HEK293 (cell line): ENCODE results near the gene GPER1.

ENCODE experiments used
- CTCF ChIA-PET: fragments of 350-600 bp; formaldehyde crosslinking; extraction: SDS; loops from one replicate; lab custom pipeline; 2021; ENCODE audit warnings: antibody characterized with exemption; lab: Yijun Ruan, JAX
- POLR2A ChIA-PET: fragments of 300-600 bp; formaldehyde crosslinking; extraction: SDS; loops from one replicate; lab custom pipeline; 2020; ENCODE audit warnings: antibody characterized with exemption, inconsistent platforms; lab: Yijun Ruan, JAX
- H3K27ac ChIP-seq: fragments of 200-500 bp; sonication (Bioruptor generic); 2 replicates; pipeline ENCODE4 v1.5.1; 2014; ENCODE audit warnings: low read depth, low read length, control low read depth, inconsistent platforms; ENCODE audit errors: extremely low read depth
- H3K36me3 ChIP-seq, 2 experiments: fragments of 200-500 bp in 1 of 2; sonication (Bioruptor generic) in 1 of 2; 1 replicate in 1 of 2; 2 replicates in 1 of 2; pipeline ENCODE4 v1.5.1; 2014 to 2017; ENCODE audit warnings: inconsistent platforms in 2 of 2, low read length in 2 of 2; ENCODE audit not compliant: control insufficient read depth in 2 of 2, insufficient read depth in 1 of 2
- H3K4me1 ChIP-seq: fragments of 200-500 bp; sonication (Bioruptor generic); 2 replicates; pipeline ENCODE4 v1.5.1; 2014; ENCODE audit warnings: mild to moderate bottlenecking, low read length, inconsistent platforms; ENCODE audit not compliant: control insufficient read depth, insufficient read depth
- H3K4me3 ChIP-seq: 2 replicates; pipeline ENCODE4 v1.5.1; 2011; ENCODE audit warnings: low read depth, mild to moderate bottlenecking, control low read depth, low read length, moderate library complexity
- H3K9me3 ChIP-seq: fragments of 200-500 bp; sonication (Bioruptor generic); 2 replicates; pipeline ENCODE4 v1.5.1; 2014; ENCODE audit warnings: low read depth, low read length, inconsistent platforms; ENCODE audit not compliant: control insufficient read depth, insufficient read depth
- KLF1 ChIP-seq: fragments of 450-650 bp; formaldehyde crosslinking; IDR thresholded peaks from 2 replicates; pipeline ENCODE4 v1.5.1; 2016; ENCODE audit warnings: missing biosample characterization, missing genetic modification characterization
- PBX3 ChIP-seq: sonication (generic); formaldehyde crosslinking; IDR thresholded peaks from 2 replicates; pipeline ENCODE4 v1.8.1; 2022; ENCODE audit warnings: mild to moderate bottlenecking, moderate library complexity, missing genetic modification reagents
- PRDM4 ChIP-seq: fragments of 450-650 bp; formaldehyde crosslinking; IDR thresholded peaks from 2 replicates; pipeline ENCODE4 v1.5.1; 2017; ENCODE audit warnings: missing biosample characterization, missing genetic modification characterization
- SP7 ChIP-seq: fragments of 450-650 bp; formaldehyde crosslinking; IDR thresholded peaks from 2 replicates; pipeline ENCODE4 v1.5.1; 2016; ENCODE audit warnings: missing biosample characterization, missing genetic modification characterization
- ZBTB48 ChIP-seq: fragments of 450-650 bp; formaldehyde crosslinking; IDR thresholded peaks from 2 replicates; pipeline ENCODE4 v1.5.1; 2016; ENCODE audit warnings: missing biosample characterization, missing genetic modification characterization
- ZBTB8A ChIP-seq: fragments of 450-650 bp; formaldehyde crosslinking; IDR thresholded peaks from 2 replicates; pipeline ENCODE4 v1.5.1; 2016; ENCODE audit warnings: missing biosample characterization, missing genetic modification characterization
- ZFP37 ChIP-seq: fragments of 450-650 bp; formaldehyde crosslinking; IDR thresholded peaks from 2 replicates; pipeline ENCODE4 v1.5.1; 2016; ENCODE audit warnings: missing biosample characterization, missing genetic modification characterization
- ZFP69B ChIP-seq: fragments of 450-650 bp; formaldehyde crosslinking; IDR thresholded peaks from 2 replicates; pipeline ENCODE4 v1.5.1; 2016; ENCODE audit warnings: missing biosample characterization, missing genetic modification characterization
- ZNF133 ChIP-seq: fragments of 450-650 bp; formaldehyde crosslinking; IDR thresholded peaks from 2 replicates; pipeline ENCODE4 v1.5.1; 2016; ENCODE audit warnings: missing biosample characterization, missing genetic modification characterization
- ZNF175 ChIP-seq: fragments of 450-650 bp; formaldehyde crosslinking; IDR thresholded peaks from 2 replicates; pipeline ENCODE4 v1.5.1; 2016; ENCODE audit warnings: missing biosample characterization, missing genetic modification characterization
- ZNF302 ChIP-seq: fragments of 450-650 bp; formaldehyde crosslinking; IDR thresholded peaks from 2 replicates; pipeline ENCODE4 v1.5.1; 2016; ENCODE audit warnings: missing biosample characterization, missing genetic modification characterization, low read depth
- ZNF394 ChIP-seq: fragments of 450-650 bp; formaldehyde crosslinking; IDR thresholded peaks from 2 replicates; pipeline ENCODE4 v1.5.1; 2016; ENCODE audit warnings: missing biosample characterization, missing genetic modification characterization, mild to moderate bottlenecking, moderate library complexity, borderline replicate concordance
- ZNF488 ChIP-seq: fragments of 450-650 bp; formaldehyde crosslinking; IDR thresholded peaks from 2 replicates; pipeline ENCODE4 v1.5.1; 2016; ENCODE audit warnings: missing biosample characterization, missing genetic modification characterization
- ZNF530 ChIP-seq: fragments of 450-650 bp; formaldehyde crosslinking; IDR thresholded peaks from 2 replicates; pipeline ENCODE4 v1.5.1; 2016; ENCODE audit warnings: low read depth, missing biosample characterization, missing genetic modification characterization
- ZNF654 ChIP-seq: fragments of 450-650 bp; formaldehyde crosslinking; IDR thresholded peaks from 2 replicates; pipeline ENCODE4 v1.5.1; 2016; ENCODE audit warnings: low read depth, missing biosample characterization, missing genetic modification characterization
- ZNF677 ChIP-seq: fragments of 450-650 bp; IDR thresholded peaks from 2 replicates; pipeline ENCODE4 v1.5.0; 2018; ENCODE audit warnings: missing biosample characterization, mild to moderate bottlenecking, missing genetic modification characterization, moderate library complexity
- ZNF776 ChIP-seq: fragments of 450-650 bp; formaldehyde crosslinking; IDR thresholded peaks from 2 replicates; pipeline ENCODE4 v1.5.0; 2017; ENCODE audit warnings: missing biosample characterization, missing genetic modification characterization, borderline replicate concordance
- ZNF791 ChIP-seq: fragments of 450-650 bp; formaldehyde crosslinking; IDR thresholded peaks from 2 replicates; pipeline ENCODE4 v1.5.1; 2016; ENCODE audit warnings: missing biosample characterization, missing genetic modification characterization

Gene GPER1

GRCh38 chr7:1103789-1104515, 16.0 kb downstream of the GPER1 start:
- no peak overlapping the region for H3K27ac ChIP-seq
- POLR2A ChIA-PET, result no interaction called here
- H3K9me3 ChIP-seq, result no peaks in the 10 kb centered on the region
- TF ChIP-seq PBX3 (CRISPR knock-in tag) (no peak), ZNF394 (no peak), ZNF654 (no peak), ZFP37 (tag by site-specific recombination) (no peak), ZFP69B (tag by site-specific recombination) (no peak), ZNF530 (tag by site-specific recombination) (no peak), ZBTB8A (tag by site-specific recombination) (no peak), SP7 (tag by site-specific recombination) (no peak), ZNF791 (tag by site-specific recombination) (no peak), ZNF175 (tag by site-specific recombination) (no peak), KLF1 (tag by site-specific recombination) (no peak), ZNF776 (tag by site-specific recombination) (no peak), ZNF488 (no peak), PRDM4 (tag by site-specific recombination) (no peak), ZNF302 (no peak), ZNF677 (tag by site-specific recombination) (no peak)
- H3K36me3 ChIP-seq, result no peaks in the 10 kb centered on the region
- no peaks in the 10 kb centered on the region; the same call in 1 of the 2 replicates for H3K4me1 ChIP-seq
- CTCF ChIA-PET, result interaction anchor here (0.6 to 1.5 kb wide), 6 partner anchors 10 to 72 kb away, joined by 3 to 6 read pairs (median 4); no protein-coding TSS in a partner anchor
- H3K4me3 ChIP-seq, result no peak overlapping the region

GRCh38 chr7:1104516-1105179, 16.7 kb downstream of the GPER1 start:
- Histone ChIP-seq H3K36me3 (no peaks in the 10 kb centered on the region), H3K4me3 (no peak overlapping the region), H3K9me3 (no peaks in the 10 kb centered on the region), H3K27ac (no peak overlapping the region), H3K4me1 (no peaks in the 10 kb centered on the region; the same call in 1 of the 2 replicates)
- CTCF ChIA-PET, result interaction anchor here (0.6 to 1.5 kb wide), 5 partner anchors 10 to 71 kb away, joined by 3 to 6 read pairs (median 4); no protein-coding TSS in a partner anchor
- POLR2A ChIA-PET, result no interaction called here
- TF ChIP-seq ZNF133 (tag by site-specific recombination), result no peak
- no peak for TF ChIP-seq ZBTB48 (tag by site-specific recombination)
